ENCODE measurements around the gene RACGAP1.

RACGAP1 gene

GRCh38 chr12:50025187-50026059 lies at the start of gene RACGAP1:
RACGAP1 (minus strand) TSS chr12:50025494; CDS start chr12:50016715, 8,779 bp downstream.
- intact Hi-C loops (cut with DNase I) = loop anchor here (5.0 kb wide), 1 partner anchor 43 kb away; no protein-coding TSS in a partner anchor
- peak; percentile 88 to 98 (median 92) for DNase-seq

- peak in 2 of 10 donors; percentile 48 to 73 for DNase-seq
- intact Hi-C loops (cut with DNase I) = loop anchor here (5.0 kb wide), 1 partner anchor 206 kb away; no protein-coding TSS in a partner anchor
Measured at GRCh38 chr12:50073712-50074111, 48.4 kb upstream of the RACGAP1 start.

GRCh38 chr12:50073206-50073605 lies 47.9 kb upstream of the RACGAP1 start:
- DNase-seq = peak in 2 of 10 donors; percentile 76 to 81
- intact Hi-C loops (cut with DNase I) = loop anchor here (5.0 kb wide), 1 partner anchor 206 kb away; no protein-coding TSS in a partner anchor

GRCh38 chr12:50072198-50072907 lies 47.1 kb upstream of the RACGAP1 start:
- intact Hi-C loops (cut with DNase I) = loop anchor here (5.0 kb wide), 1 partner anchor 205 kb away; no protein-coding TSS in a partner anchor
- peak in 2 of 10 donors; percentile 45 to 69 for DNase-seq

- DNase-seq = peak; percentile 67 to 96 (median 84)
- intact Hi-C loops (cut with DNase I) = loop anchor here (1.0 to 5.0 kb wide), 3 partner anchors 31 to 203 kb away; no protein-coding TSS in a partner anchor
Measured at GRCh38 chr12:50070314-50071060, 45.2 kb upstream of the RACGAP1 start.

- DNase-seq = peak in 2 of 10 donors; percentile 5 to 7
- intact Hi-C loops (cut with DNase I) = no loop called here
Measured at GRCh38 chr12:50069539-50069938, 44.2 kb upstream of the RACGAP1 start.

GRCh38 chr12:50069069-50069468 lies 43.8 kb upstream of the RACGAP1 start:
- DNase-seq = peak in 2 of 10 donors; percentile 7 to 16
- intact Hi-C loops (cut with DNase I) = no loop called here

GRCh38 chr12:50066402-50066801 lies 41.1 kb upstream of the RACGAP1 start:
- intact Hi-C loops (cut with DNase I) = no loop called here
- peak in 2 of 10 donors; percentile 5 to 14 for DNase-seq

- DNase-seq = peak in 2 of 10 donors; percentile 71 to 72
- intact Hi-C loops (cut with DNase I) = no loop called here
Measured at GRCh38 chr12:50065726-50066310, 40.5 kb upstream of the RACGAP1 start.

- peak in 7 of 10 donors; percentile 25 to 93 (median 59) for DNase-seq
- intact Hi-C loops (cut with DNase I) = no loop called here
Measured at GRCh38 chr12:50062728-50063460, 37.6 kb upstream of the RACGAP1 start.

GRCh38 chr12:50061946-50062686 lies 36.8 kb upstream of the RACGAP1 start:
- intact Hi-C loops (cut with DNase I) = no loop called here
- peak in 2 of 10 donors; percentile 31 to 41 for DNase-seq

GRCh38 chr12:50061171-50061570 lies 35.9 kb upstream of the RACGAP1 start:
- intact Hi-C loops (cut with DNase I) = no loop called here
- DNase-seq = peak in 1 of 10 donors; percentile 18

- intact Hi-C loops (cut with DNase I) = no loop called here
Measured at GRCh38 chr12:50060120-50060468, 34.8 kb upstream of the RACGAP1 start.

GRCh38 chr12:50059440-50060119 lies 34.3 kb upstream of the RACGAP1 start:
- intact Hi-C loops (cut with DNase I) = loop anchor here (5.0 kb wide), 1 partner anchor 37 kb away; no protein-coding TSS in a partner anchor
- DNase-seq = peak in 2 of 10 donors; percentile 40 to 57

More at GRCh38 chr12:50060120-50060468, 34.8 kb upstream of the RACGAP1 start:
- no peak for DNase-seq

- intact Hi-C loops (cut with DNase I) = loop anchor here (5.0 kb wide), 1 partner anchor 37 kb away; no protein-coding TSS in a partner anchor
Measured at GRCh38 chr12:50058743-50059312, 33.5 kb upstream of the RACGAP1 start.

GRCh38 chr12:50057896-50058670 lies 32.8 kb upstream of the RACGAP1 start:
- intact Hi-C loops (cut with DNase I) = loop anchor here (2.0 to 5.0 kb wide), 2 partner anchors 36 to 83 kb away; no protein-coding TSS in a partner anchor
- DNase-seq = peak in 2 of 10 donors; percentile 79 to 85

More at GRCh38 chr12:50058743-50059312, 33.5 kb upstream of the RACGAP1 start:
- peak in 7 of 10 donors; percentile 23 to 89 (median 50) for DNase-seq

Measured in posterior cingulate gyrus (tissue), 11 donors.